Right lobe of liver (tissue), 6 donors: ENCODE data around the gene CCDC9. TPM values are rescaled to one million over a fixed set of nuclear protein-coding genes. Genes with fewer than 3 reads are reported as not detected.
A peak's percentile ranks its signal among the peaks of the same experiment; 100 is the strongest.
"Not testable (repeated sequence)": the region's sequence is repeated elsewhere in the genome, so short reads cannot be mapped to it uniquely, and the experiment has no call there.

ENCODE experiments used
- ATAC-seq, 4 donors: fragments of 200-7000 bp; cut with Tn5 transposase; one replicate each; pipeline ENCODE4 v1.9.1; 2020; ENCODE audit warnings: mild to moderate bottlenecking in 4 of 4, moderate library complexity in 4 of 4
- DNase-seq, 3 donors: peaks; one replicate each; pipeline ENCODE4 v3.0.0-alpha.2; 2020
- H3K27ac ChIP-seq, 3 donors: fragments of 200-600 bp; one replicate each; pipeline ENCODE4 v1.8.0; 2022
- H3K27me3 ChIP-seq, 2 donors: fragments of 200-600 bp; one replicate each; pipeline ENCODE4 v1.8.0; 2022
- H3K36me3 ChIP-seq, 4 donors: fragments of 200-600 bp; sonication (generic) in 1 of 4; one replicate each; pipeline versions ENCODE4 v1.5.1 to v1.8.0; 2017 to 2022; ENCODE audit warnings: control low read depth in 1 of 4
- H3K4me1 ChIP-seq, 4 donors: fragments of 200-600 bp; sonication (generic) in 1 of 4; one replicate each; pipeline versions ENCODE4 v1.5.1 to v1.8.0; 2017 to 2022; ENCODE audit warnings: control low read depth in 1 of 4
- H3K4me3 ChIP-seq, 3 donors: fragments of 200-600 bp; one replicate each; pipeline ENCODE4 v1.8.0; 2022
- H3K9me3 ChIP-seq, 4 donors: fragments of 200-600 bp; sonication (generic) in 1 of 4; one replicate each; pipeline versions ENCODE4 v1.5.1 to v1.8.0; 2017 to 2022; ENCODE audit warnings: control low read depth in 1 of 4
- POLR2A ChIP-seq: fragments of 450-650 bp; IDR thresholded peaks from one replicate; pipeline ENCODE4 v1.6.1; 2017; ENCODE audit warnings: antibody characterized with exemption, mild to moderate bottlenecking
- WGBS: methylation state at CpG from one replicate; pipeline ENCODE4 v1.1.6; 2018; ENCODE audit warnings: low coverage, low lambda C conversion rate; ENCODE audit not compliant: insufficient coverage; ENCODE audit errors: missing lambda C conversion rate; 5-methylcytosine and 5-hydroxymethylcytosine counted together
- intact Hi-C, 2 donors: fragments of 100-400 bp; cut with DNase I; formaldehyde crosslinking; loops; one replicate each; pipeline versions ENCODE4 v1.11.2 to v1.14.1; 2022
- total RNA-seq, 6 experiments: library from RNA; depleted of rRNA in 2 of 6; stranded (reverse); fragments of >200 nt in 2 of 6; fragmentation: NEBNext Ultra II Directional in 3 of 6; extraction: Animal tissue kit (Norgen Biotek cat#: 25700) in 3 of 6; gene quantifications; one replicate each; pipeline versions ENCODE4 v1.1.0 to v1.2.4, GENCODE V29; 2016 to 2023
- TF ChIP-seq, protein P1 (sequence below), 4 donors: fragments of 200-600 bp in 3 of 4; fragments of 450-650 bp in 1 of 4; IDR thresholded peaks; one replicate each; pipeline versions ENCODE4 v1.5.1 to v1.8.0; 2016 to 2022; ENCODE audit warnings: antibody characterized with exemption in 4 of 4, mild to moderate bottlenecking in 2 of 4
- donor health status: DM: no; HTN: yes; CAD: no.
- donor health status: DM: no; HTN: no; CAD: no.
- donor health status: DM: no; HTN: no; CAD: no.
- donor health status: DM: no; HTN: yes; CAD: no.
- donor health status: DM: no; HTN: yes; CAD: no.

The CCDC9 gene
- total RNA-seq, 6 experiments from 2014 or later = 5.8 to 15.1 (median 9.1) TPM

- H3K4me1 ChIP-seq = peaks cover 0 to 16% (median 2%) of the 10 kb centered on the region in 4 donors
- ATAC-seq (no peak), DNase-seq (peak in 1 of 3 donors; percentile 69)
- no peak for TF ChIP-seq POLR2A
- TF ChIP-seq, protein P1, sequence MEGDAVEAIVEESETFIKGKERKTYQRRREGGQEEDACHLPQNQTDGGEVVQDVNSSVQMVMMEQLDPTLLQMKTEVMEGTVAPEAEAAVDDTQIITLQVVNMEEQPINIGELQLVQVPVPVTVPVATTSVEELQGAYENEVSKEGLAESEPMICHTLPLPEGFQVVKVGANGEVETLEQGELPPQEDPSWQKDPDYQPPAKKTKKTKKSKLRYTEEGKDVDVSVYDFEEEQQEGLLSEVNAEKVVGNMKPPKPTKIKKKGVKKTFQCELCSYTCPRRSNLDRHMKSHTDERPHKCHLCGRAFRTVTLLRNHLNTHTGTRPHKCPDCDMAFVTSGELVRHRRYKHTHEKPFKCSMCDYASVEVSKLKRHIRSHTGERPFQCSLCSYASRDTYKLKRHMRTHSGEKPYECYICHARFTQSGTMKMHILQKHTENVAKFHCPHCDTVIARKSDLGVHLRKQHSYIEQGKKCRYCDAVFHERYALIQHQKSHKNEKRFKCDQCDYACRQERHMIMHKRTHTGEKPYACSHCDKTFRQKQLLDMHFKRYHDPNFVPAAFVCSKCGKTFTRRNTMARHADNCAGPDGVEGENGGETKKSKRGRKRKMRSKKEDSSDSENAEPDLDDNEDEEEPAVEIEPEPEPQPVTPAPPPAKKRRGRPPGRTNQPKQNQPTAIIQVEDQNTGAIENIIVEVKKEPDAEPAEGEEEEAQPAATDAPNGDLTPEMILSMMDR (IDR thresholded peaks at IDR 0.05) = no peak
- intact Hi-C loops = no loop called here
- 24% methylated on average over 5 of the region's 82 CpGs for WGBS
- no peaks in the 10 kb centered on the region for H3K27me3 ChIP-seq
- no peaks in the 10 kb centered on the region for H3K9me3 ChIP-seq
- H3K27ac ChIP-seq = peak overlapping the region in 2 of 3 donors; percentile 29 to 51
- peaks cover 0 to 9% (median 4%) of the 10 kb centered on the region in 4 donors for H3K36me3 ChIP-seq
- H3K4me3 ChIP-seq = peak overlapping the region; percentile 44 to 61 (median 45)
Measured at GRCh38 chr19:47274891-47275761, 18.8 kb downstream of the CCDC9 start.

- no peaks in the 10 kb centered on the region for H3K27me3 ChIP-seq
- H3K4me3 ChIP-seq = no peak overlapping the region
- intact Hi-C loops = no loop called here
- WGBS = 56% methylated on average over 2 of the region's 13 CpGs
- ATAC-seq = no peak
- H3K4me1 ChIP-seq = peaks cover 0 to 16% (median 2%) of the 10 kb centered on the region in 4 donors
- no peak for TF ChIP-seq POLR2A
- TF ChIP-seq, protein P1 (IDR thresholded peaks at IDR 0.05) = no peak
- peaks cover 0 to 1% (median under 1%) of the 10 kb centered on the region in 4 donors for H3K36me3 ChIP-seq
- DNase-seq = no peak
- H3K9me3 ChIP-seq = no peaks in the 10 kb centered on the region
- no peak overlapping the region for H3K27ac ChIP-seq
Measured at GRCh38 chr19:47275791-47276461, 19.6 kb downstream of the CCDC9 start.

- not testable (repeated sequence) for DNase-seq
Measured at GRCh38 chr19:47276513-47276912, 20.2 kb downstream of the CCDC9 start.

GRCh38 chr19:47280183-47280797, 24.0 kb downstream of the CCDC9 start:
- Histone ChIP-seq H3K4me1 (peaks cover 0 to 5% (median 2%) of the 10 kb centered on the region in 4 donors), H3K4me3 (no peak overlapping the region), H3K36me3 (no peaks in the 10 kb centered on the region), H3K27ac (no peak overlapping the region), H3K27me3 (no peaks in the 10 kb centered on the region), H3K9me3 (no peaks in the 10 kb centered on the region)
- intact Hi-C loops = no loop called here
- WGBS = 82% methylated on average over 7 of the region's 13 CpGs
- ATAC-seq (peak; percentile 22 to 55 (median 31)), DNase-seq (no peak)
- TF ChIP-seq, protein P1 (IDR thresholded peaks at IDR 0.05) = peak; percentile 27 to 35 (median 31)
- TF ChIP-seq POLR2A = no peak

More at GRCh38 chr19:47276513-47276912, 20.2 kb downstream of the CCDC9 start:
- peaks cover 0 to 16% (median 2%) of the 10 kb centered on the region in 4 donors for H3K4me1 ChIP-seq
- H3K4me3 ChIP-seq, H3K27me3 ChIP-seq, H3K27ac ChIP-seq, H3K9me3 ChIP-seq, ATAC-seq, intact Hi-C loops, H3K36me3 ChIP-seq: not testable (repeated sequence)
- 83% methylated on average over 2 of the region's 3 CpGs for WGBS
